ENCODE results near the gene CAMTA1. TPM values are rescaled to one million over a fixed set of nuclear protein-coding genes. Genes with fewer than 3 reads are reported as not detected.

CAMTA1 gene
- polyA plus RNA-seq, 1 donor from 2014 or later, result 162 TPM

DNA sequence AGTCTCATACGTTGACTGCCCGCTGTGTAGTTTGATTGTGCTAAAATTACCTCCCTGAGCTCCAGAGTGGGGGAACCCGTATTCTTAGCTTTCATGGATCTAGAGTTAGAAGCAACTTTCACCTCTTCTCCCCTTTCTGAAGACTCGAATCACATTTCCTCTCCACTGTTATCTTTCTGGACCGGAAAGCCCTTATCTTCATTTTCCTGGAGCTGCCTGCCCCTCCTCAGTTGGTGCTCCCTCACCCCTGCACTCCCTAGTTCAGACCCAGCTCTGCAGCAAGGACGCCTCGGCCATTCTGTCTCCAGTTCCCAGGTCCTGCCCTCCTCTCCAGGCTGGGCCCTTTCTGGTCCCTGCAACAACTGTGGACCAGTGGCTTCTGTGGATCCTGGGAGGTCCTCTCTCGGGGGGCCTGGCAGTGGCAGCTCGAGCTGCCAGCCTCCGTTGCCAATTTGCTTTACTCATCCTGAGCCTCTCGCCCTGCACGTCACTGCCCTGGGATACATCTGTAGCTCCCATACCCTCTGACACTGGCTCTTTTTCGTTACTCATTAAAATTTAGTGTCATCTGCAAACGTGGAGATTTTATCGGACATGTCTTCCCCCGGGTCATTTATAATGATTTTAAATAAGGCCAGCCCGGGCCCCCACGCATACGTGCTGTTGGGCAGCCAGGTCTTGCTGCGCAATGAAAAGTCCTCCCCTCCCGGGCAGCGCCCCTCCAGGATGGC lies 844.4 kb downstream of the CAMTA1 start:
- no peaks in the 10 kb centered on the region for H3K27me3 ChIP-seq (ENCODE audit: insufficient read depth, low read depth, low read length)
- no peaks in the 10 kb centered on the region for H3K36me3 ChIP-seq (ENCODE audit: insufficient read depth, low read length)

DNA sequence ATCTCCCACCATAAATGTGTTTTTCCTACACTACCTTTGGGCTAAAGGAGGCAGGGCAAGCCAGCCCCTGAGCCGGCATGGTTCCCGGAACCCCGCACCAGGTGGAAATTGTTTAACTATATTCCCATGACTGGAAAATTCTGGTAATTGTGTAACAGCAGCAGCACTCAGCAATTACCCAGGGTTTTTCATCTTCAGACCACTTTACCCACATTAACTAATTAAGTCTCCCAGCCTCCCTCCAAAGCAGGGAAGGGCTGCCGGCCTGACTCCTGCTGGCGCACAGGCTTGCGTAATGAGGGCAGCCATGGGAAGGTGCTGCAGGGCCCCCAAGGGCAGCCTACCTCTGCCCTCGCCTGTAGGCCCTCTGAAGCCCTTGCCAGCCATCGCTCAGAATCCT lies 845.1 kb downstream of the CAMTA1 start:
- no peak overlapping the region for H2AFZ ChIP-seq (ENCODE audit: low read depth, low read length)
- H3K9me3 ChIP-seq (ENCODE audit: low read length), result no peaks in the 10 kb centered on the region
- no peak overlapping the region for H3K9ac ChIP-seq (ENCODE audit: low read length)
- no peak overlapping the region for H3K4me3 ChIP-seq (ENCODE audit: low read length)
- no peaks in the 10 kb centered on the region for H3K27me3 ChIP-seq (ENCODE audit: insufficient read depth, low read depth, low read length)
- H3K36me3 ChIP-seq (ENCODE audit: insufficient read depth, low read length), result no peaks in the 10 kb centered on the region
- H3K4me2 ChIP-seq (ENCODE audit: low read length), result no peak overlapping the region
- H3K9me2 ChIP-seq (ENCODE audit: insufficient read depth, low read length), result no peaks in the 10 kb centered on the region
- no peaks in the 10 kb centered on the region for H4K20me1 ChIP-seq (ENCODE audit: insufficient read depth)
- H3K79me2 ChIP-seq (replicated peaks; ENCODE audit: insufficient read depth, low read length), result no peaks in the 10 kb centered on the region
- H3K27ac ChIP-seq (ENCODE audit: low read length), result peak overlapping the region; percentile 5
- H3F3A ChIP-seq (ENCODE audit: insufficient read depth, low read length, poor library complexity, severe bottlenecking), result no peaks in the 10 kb centered on the region
- TF ChIP-seq TAF1 (IDR thresholded peaks at IDR 0.05; ENCODE audit: low read depth) (no peak), EP300 (conservative IDR thresholded peaks at IDR 0.05; ENCODE audit: poor library complexity, severe bottlenecking) (peak; percentile 15), MXI1 (conservative IDR thresholded peaks at IDR 0.05; ENCODE audit: poor library complexity, severe bottlenecking) (no peak), RAD21 (conservative IDR thresholded peaks at IDR 0.05) (peak; percentile 19), POLR2AphosphoS5 (IDR thresholded peaks at IDR 0.05) (peak; percentile 35)
- TF ChIP-seq, protein P1, sequence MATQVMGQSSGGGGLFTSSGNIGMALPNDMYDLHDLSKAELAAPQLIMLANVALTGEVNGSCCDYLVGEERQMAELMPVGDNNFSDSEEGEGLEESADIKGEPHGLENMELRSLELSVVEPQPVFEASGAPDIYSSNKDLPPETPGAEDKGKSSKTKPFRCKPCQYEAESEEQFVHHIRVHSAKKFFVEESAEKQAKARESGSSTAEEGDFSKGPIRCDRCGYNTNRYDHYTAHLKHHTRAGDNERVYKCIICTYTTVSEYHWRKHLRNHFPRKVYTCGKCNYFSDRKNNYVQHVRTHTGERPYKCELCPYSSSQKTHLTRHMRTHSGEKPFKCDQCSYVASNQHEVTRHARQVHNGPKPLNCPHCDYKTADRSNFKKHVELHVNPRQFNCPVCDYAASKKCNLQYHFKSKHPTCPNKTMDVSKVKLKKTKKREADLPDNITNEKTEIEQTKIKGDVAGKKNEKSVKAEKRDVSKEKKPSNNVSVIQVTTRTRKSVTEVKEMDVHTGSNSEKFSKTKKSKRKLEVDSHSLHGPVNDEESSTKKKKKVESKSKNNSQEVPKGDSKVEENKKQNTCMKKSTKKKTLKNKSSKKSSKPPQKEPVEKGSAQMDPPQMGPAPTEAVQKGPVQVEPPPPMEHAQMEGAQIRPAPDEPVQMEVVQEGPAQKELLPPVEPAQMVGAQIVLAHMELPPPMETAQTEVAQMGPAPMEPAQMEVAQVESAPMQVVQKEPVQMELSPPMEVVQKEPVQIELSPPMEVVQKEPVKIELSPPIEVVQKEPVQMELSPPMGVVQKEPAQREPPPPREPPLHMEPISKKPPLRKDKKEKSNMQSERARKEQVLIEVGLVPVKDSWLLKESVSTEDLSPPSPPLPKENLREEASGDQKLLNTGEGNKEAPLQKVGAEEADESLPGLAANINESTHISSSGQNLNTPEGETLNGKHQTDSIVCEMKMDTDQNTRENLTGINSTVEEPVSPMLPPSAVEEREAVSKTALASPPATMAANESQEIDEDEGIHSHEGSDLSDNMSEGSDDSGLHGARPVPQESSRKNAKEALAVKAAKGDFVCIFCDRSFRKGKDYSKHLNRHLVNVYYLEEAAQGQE (IDR thresholded peaks at IDR 0.05; ENCODE audit: borderline replicate concordance), result peak; percentile 38

More for the DNA sequence above, 844.4 kb downstream of the CAMTA1 start:
- Histone ChIP-seq H3K4me3 (ENCODE audit: low read length) (no peak overlapping the region), H3K9me3 (ENCODE audit: low read length) (no peaks in the 10 kb centered on the region), H3K9me2 (ENCODE audit: insufficient read depth, low read length) (no peaks in the 10 kb centered on the region), H3K27ac (ENCODE audit: low read length) (no peak overlapping the region), H3F3A (ENCODE audit: insufficient read depth, low read length, poor library complexity, severe bottlenecking) (no peaks in the 10 kb centered on the region), H2AFZ (ENCODE audit: low read depth, low read length) (no peak overlapping the region), H4K20me1 (ENCODE audit: insufficient read depth) (no peaks in the 10 kb centered on the region), H3K4me2 (ENCODE audit: low read length) (no peak overlapping the region), H3K9ac (ENCODE audit: low read length) (no peak overlapping the region), H3K79me2 (replicated peaks; ENCODE audit: insufficient read depth, low read length) (no peaks in the 10 kb centered on the region)
- TF ChIP-seq POLR2AphosphoS5 (IDR thresholded peaks at IDR 0.05) (no peak), MXI1 (conservative IDR thresholded peaks at IDR 0.05; ENCODE audit: poor library complexity, severe bottlenecking) (no peak), TAF1 (IDR thresholded peaks at IDR 0.05; ENCODE audit: low read depth) (no peak), RAD21 (conservative IDR thresholded peaks at IDR 0.05) (no peak), SMC3 (conservative IDR thresholded peaks at IDR 0.05; ENCODE audit: poor library complexity) (no peak)

DNA sequence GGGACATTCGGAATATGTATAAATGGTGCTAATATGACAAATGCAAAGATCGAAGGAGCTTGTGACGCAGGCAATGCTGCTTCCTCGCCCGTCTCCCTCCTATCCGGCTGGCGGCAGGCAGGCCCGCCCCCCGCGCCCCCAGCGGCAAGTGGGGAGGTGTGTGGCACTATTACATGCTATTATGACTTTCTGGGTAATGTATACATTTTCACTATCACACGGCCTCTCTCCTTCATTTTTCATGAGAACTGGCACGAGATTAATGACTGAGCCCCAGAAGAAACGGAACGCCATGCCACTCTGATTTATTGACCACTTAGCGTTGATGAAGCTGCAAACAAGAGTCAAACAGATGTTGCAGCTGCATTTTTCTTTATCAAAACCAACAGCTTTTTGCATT lies 846.9 kb downstream of the CAMTA1 start:
- no peaks in the 10 kb centered on the region for H3K36me3 ChIP-seq (ENCODE audit: insufficient read depth, low read length)
- no peak overlapping the region for H3K9ac ChIP-seq (ENCODE audit: low read length)
- no peaks in the 10 kb centered on the region for H3K9me2 ChIP-seq (ENCODE audit: insufficient read depth, low read length)
- no peaks in the 10 kb centered on the region for H3F3A ChIP-seq (ENCODE audit: insufficient read depth, low read length, poor library complexity, severe bottlenecking)
- no peak overlapping the region for H3K27ac ChIP-seq (ENCODE audit: low read length)
- H3K9me3 ChIP-seq (ENCODE audit: low read length), result no peaks in the 10 kb centered on the region
- no peaks in the 10 kb centered on the region for H3K27me3 ChIP-seq (ENCODE audit: insufficient read depth, low read depth, low read length)
- H4K20me1 ChIP-seq (ENCODE audit: insufficient read depth), result no peaks in the 10 kb centered on the region
- no peak for TF ChIP-seq SMC3 (conservative IDR thresholded peaks at IDR 0.05; ENCODE audit: poor library complexity)
- no peak for TF ChIP-seq TAF1 (IDR thresholded peaks at IDR 0.05; ENCODE audit: low read depth)
- TF ChIP-seq, protein P2, sequence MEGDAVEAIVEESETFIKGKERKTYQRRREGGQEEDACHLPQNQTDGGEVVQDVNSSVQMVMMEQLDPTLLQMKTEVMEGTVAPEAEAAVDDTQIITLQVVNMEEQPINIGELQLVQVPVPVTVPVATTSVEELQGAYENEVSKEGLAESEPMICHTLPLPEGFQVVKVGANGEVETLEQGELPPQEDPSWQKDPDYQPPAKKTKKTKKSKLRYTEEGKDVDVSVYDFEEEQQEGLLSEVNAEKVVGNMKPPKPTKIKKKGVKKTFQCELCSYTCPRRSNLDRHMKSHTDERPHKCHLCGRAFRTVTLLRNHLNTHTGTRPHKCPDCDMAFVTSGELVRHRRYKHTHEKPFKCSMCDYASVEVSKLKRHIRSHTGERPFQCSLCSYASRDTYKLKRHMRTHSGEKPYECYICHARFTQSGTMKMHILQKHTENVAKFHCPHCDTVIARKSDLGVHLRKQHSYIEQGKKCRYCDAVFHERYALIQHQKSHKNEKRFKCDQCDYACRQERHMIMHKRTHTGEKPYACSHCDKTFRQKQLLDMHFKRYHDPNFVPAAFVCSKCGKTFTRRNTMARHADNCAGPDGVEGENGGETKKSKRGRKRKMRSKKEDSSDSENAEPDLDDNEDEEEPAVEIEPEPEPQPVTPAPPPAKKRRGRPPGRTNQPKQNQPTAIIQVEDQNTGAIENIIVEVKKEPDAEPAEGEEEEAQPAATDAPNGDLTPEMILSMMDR (IDR thresholded peaks at IDR 0.05; ENCODE audit: poor library complexity, severe bottlenecking), result no peak
- no peak for TF ChIP-seq EP300 (conservative IDR thresholded peaks at IDR 0.05; ENCODE audit: poor library complexity, severe bottlenecking)
- TF ChIP-seq MXI1 (conservative IDR thresholded peaks at IDR 0.05; ENCODE audit: poor library complexity, severe bottlenecking), result no peak
- TF ChIP-seq, protein P1 (IDR thresholded peaks at IDR 0.05; ENCODE audit: borderline replicate concordance), result no peak
- TF ChIP-seq RAD21 (conservative IDR thresholded peaks at IDR 0.05), result no peak
- no peak for TF ChIP-seq EZH2 (IDR thresholded peaks at IDR 0.05; ENCODE audit: borderline replicate concordance, insufficient read depth, low read length, poor library complexity, severe bottlenecking)
- no peak for TF ChIP-seq POLR2AphosphoS5 (IDR thresholded peaks at IDR 0.05)
- no peak overlapping the region for H2AFZ ChIP-seq (ENCODE audit: low read depth, low read length)
- H3K4me3 ChIP-seq (ENCODE audit: low read length), result no peak overlapping the region
- H3K79me2 ChIP-seq (replicated peaks; ENCODE audit: insufficient read depth, low read length), result no peaks in the 10 kb centered on the region
- no peak overlapping the region for H3K4me2 ChIP-seq (ENCODE audit: low read length)

All from neural cell (in vitro differentiated cells).